Spleen (tissue), 7 donors: ENCODE results near the gene PNCK.

ENCODE experiments used
- CTCF ChIP-seq, 11 experiments: fragments of 200-600 bp in 7 of 11; fragments of 450-650 bp in 4 of 11; sonication (generic) in 4 of 11; IDR thresholded peaks in 8 of 11; conservative IDR thresholded peaks in 3 of 11; 1 replicate in 7 of 11; 2 replicates in 4 of 11; pipeline versions ENCODE4 v1.4.0 to v1.8.0; 2016 to 2021; ENCODE audit warnings: antibody characterized with exemption in 11 of 11, inconsistent platforms in 4 of 11, mild to moderate bottlenecking in 1 of 11
- POLR2AphosphoS5 ChIP-seq, 3 donors: sonication (generic); formaldehyde crosslinking; IDR thresholded peaks; one replicate each; pipeline ENCODE4 v1.5.1; 2017; ENCODE audit warnings: antibody characterized with exemption in 3 of 3
- donor health status: DM: no; HTN: no; CAD: no; lungs with moderate emphysema.
- donor health status: DM: no; HTN: no; CAD: no.
- donor health status: DM: no; HTN: no; CAD: no.

- TF ChIP-seq CTCF (IDR thresholded peaks at IDR 0.05 in 8 of 11, conservative IDR thresholded peaks at IDR 0.05 in 3 of 11) = no peak
- TF ChIP-seq POLR2AphosphoS5 (IDR thresholded peaks at IDR 0.05) = no peak
These were observed 38.2 kb downstream of the PNCK start for GRCh38 chrX:153635388-153635787.
